ENCODE measurements around the gene ULK1.

The ULK1 gene

GRCh38 chr12:131902332-131903241 is 8.2 kb downstream of the ULK1 start (continued):
- TF ChIP-seq ZNF280C (tag by site-specific recombination; IDR thresholded peaks at IDR 0.05) (no peak), ZNF664 (tag by site-specific recombination; IDR thresholded peaks at IDR 0.05) (no peak), GLIS2 (tag by site-specific recombination; IDR thresholded peaks at IDR 0.05) (0 out of 2 replicates have a peak, but pooled peaks have one; percentile 38), ZNF610 (tag by site-specific recombination; IDR thresholded peaks at IDR 0.05; ENCODE audit: borderline replicate concordance) (no peak), ZBTB6 (tag by site-specific recombination; IDR thresholded peaks at IDR 0.05) (no peak), ZNF211 (tag by site-specific recombination; IDR thresholded peaks at IDR 0.05; ENCODE audit: low read depth) (no peak), ZNF341 (tag by site-specific recombination; IDR thresholded peaks at IDR 0.05; ENCODE audit: low read depth) (peak; percentile 18; the same call in 1 of the 2 replicates), ELK4 (IDR thresholded peaks at IDR 0.05; ENCODE audit: borderline replicate concordance, low read depth, low read length) (no peak), ZNF10 (tag by site-specific recombination; IDR thresholded peaks at IDR 0.05) (no peak), EGR2 (tag by site-specific recombination; IDR thresholded peaks at IDR 0.05; ENCODE audit: low read depth) (peak; percentile 46; the same call in 1 of the 2 replicates), ZNF645 (tag by site-specific recombination; IDR thresholded peaks at IDR 0.05) (no peak), ZFP3 (tag by site-specific recombination; IDR thresholded peaks at IDR 0.05; ENCODE audit: low read depth) (no peak), ZNF48 (tag by site-specific recombination; IDR thresholded peaks at IDR 0.05) (no peak), OVOL3 (tag by site-specific recombination; IDR thresholded peaks at IDR 0.05) (no peak), ZNF830 (tag by site-specific recombination; IDR thresholded peaks at IDR 0.05; ENCODE audit: low read depth) (no peak), ZNF221 (tag by site-specific recombination; IDR thresholded peaks at IDR 0.05; ENCODE audit: borderline replicate concordance) (no peak), ZNF529 (tag by site-specific recombination; IDR thresholded peaks at IDR 0.05; ENCODE audit: insufficient replicate concordance) (no peak), ZFP69B (tag by site-specific recombination; IDR thresholded peaks at IDR 0.05) (0 out of 2 replicates have a peak, but pooled peaks have one; percentile 22)
